Measurements from ENCODE around the gene NFS1. TPM values are rescaled to one million over a fixed set of nuclear protein-coding genes. Genes with fewer than 3 reads are reported as not detected.

NFS1 gene
- total RNA-seq, 2 donors from 2014 or later = 15.9 to 22.0 TPM

- intact Hi-C loops (cut with DNase I) = no loop called here
- DNase-seq (ENCODE audit: low spot score) = no peak
Measured at GRCh38 chr20:35657271-35657670, 41.9 kb downstream of the NFS1 start.

DNA sequence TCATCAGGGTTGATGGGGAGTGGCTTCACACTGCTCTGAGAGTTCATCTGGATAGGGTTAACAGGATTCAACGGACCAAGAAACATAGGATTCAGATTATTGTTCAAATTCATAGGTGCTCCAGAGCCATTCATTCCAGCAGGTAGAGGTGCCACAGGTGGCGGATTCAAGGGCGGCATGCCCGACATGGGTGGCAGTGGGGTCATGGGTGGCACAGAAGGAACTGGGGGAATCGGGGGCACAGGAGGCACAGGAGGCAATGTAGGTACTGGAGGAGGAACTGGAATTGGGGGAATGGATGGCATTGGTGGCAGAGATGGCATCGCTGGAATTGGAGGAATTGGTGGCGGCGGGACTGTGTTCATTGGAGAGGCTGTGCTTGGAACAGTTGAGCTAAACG is 44.7 kb downstream of the NFS1 start:
- intact Hi-C loops (cut with DNase I) = no loop called here
- no peak for DNase-seq (ENCODE audit: low spot score)

- intact Hi-C loops (cut with DNase I) = no loop called here
Measured at GRCh38 chr20:35653893-35654292, 45.3 kb downstream of the NFS1 start.

GRCh38 chr20:35653430-35653734 is 45.8 kb downstream of the NFS1 start:
- intact Hi-C loops (cut with DNase I) = no loop called here
- DNase-seq (ENCODE audit: low spot score) = no peak

More at GRCh38 chr20:35653893-35654292, 45.3 kb downstream of the NFS1 start:
- no peak for DNase-seq (ENCODE audit: low spot score)

DNA sequence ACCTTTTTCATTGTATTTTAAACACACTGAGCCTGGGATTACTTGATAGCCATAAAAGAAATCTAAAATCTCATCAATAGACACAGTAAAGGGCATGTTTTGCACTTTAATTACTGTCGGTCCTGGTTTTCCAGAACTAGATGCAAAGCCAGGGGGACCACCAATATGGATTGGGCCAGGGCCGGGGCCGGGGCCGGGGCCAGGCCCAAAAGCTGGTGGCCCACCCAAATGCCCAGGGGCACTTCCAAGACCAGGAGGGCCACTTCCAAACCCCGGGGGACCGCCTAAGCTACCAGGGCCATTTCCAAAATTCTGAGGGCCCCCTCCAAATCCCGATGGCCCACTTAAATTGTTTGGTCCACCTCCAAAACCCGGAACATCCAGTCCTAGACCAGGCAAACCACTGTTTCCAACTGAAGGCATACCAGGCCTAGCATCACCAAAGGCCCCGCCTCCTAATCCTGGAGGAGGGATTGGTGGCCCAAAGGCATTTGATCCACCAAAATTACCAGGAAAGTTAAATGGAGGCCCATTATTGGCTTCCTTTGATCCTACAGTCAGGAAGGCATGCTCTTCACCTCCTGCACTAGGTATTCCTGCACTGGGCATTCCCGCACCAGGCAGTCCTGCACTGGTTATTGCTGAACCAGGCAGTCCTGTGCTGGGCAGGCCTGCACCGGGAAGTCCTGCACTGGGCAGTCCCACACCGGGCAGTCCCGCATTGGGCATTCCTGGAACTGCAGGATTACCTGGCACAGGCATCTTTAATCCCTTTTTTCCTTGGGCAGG is 46.3 kb downstream of the NFS1 start:
- intact Hi-C loops (cut with DNase I) = no loop called here
- DNase-seq (ENCODE audit: low spot score) = no peak

DNA sequence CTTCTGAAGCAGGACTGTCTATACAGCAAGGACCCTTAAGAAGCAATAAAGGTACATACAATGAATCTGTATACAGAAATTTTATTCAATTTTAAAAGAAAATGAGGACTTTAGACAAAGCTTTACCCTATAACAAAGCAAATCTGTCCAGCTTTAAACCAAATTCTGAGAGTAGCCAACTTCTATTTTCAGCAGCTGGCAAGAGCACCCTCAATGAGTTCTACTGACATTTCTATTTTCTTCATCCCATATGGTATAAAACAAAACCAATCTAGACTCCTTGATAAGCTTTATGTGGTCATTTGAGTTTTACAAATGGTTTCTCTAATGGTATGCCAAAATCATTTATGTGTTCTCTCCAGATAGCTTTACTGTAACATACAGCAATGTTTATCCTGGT is 47.2 kb downstream of the NFS1 start:
- intact Hi-C loops (cut with DNase I) = no loop called here
- no peak for DNase-seq (ENCODE audit: low spot score)

GRCh38 chr20:35650632-35651031 is 48.5 kb downstream of the NFS1 start:
- DNase-seq (ENCODE audit: low spot score) = no peak
- intact Hi-C loops (cut with DNase I) = no loop called here

GRCh38 chr20:35648836-35649235 is 50.3 kb downstream of the NFS1 start:
- intact Hi-C loops (cut with DNase I) = no loop called here
- no peak for DNase-seq (ENCODE audit: low spot score)

DNA sequence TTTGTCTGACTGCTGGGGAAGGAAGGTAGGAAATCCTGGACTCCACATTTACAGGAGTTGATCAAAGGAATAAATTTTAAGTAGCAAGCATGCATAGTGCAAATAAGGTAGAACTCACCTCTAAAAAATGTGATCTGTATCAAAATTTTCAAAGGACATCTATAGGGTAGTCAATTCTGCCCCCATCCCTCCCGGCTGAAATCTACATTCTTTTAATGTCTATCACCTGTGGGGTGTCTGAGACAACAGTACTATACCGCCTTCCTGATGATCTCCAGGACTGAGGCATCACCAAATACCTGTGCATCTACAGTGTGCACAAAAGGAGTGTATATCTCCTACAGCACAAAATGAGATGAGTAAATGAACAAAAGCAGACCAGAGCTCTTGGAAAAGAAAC is 54.3 kb downstream of the NFS1 start:
- no peak for DNase-seq (ENCODE audit: low spot score)
- intact Hi-C loops (cut with DNase I) = no loop called here

DNA sequence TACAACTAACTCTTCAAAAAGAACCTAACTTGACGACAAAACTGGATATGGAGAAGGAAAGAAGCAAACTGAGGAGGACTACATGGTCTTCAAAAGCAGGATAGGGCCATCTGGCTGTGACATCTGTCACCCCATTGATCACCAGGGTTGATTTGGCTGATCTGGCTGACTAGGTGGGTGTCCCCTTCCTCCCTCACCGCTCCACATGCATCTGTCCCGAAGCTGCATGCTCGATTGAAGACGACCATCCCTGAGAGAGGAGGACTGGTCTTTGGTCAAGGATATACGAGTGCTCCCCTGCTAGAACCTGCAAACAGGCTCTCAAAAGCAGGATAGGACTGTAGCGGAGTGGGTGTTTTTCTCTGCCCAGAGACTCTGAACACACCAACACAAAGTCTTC is 56.1 kb downstream of the NFS1 start:
- intact Hi-C loops (cut with DNase I) = no loop called here
- no peak for DNase-seq (ENCODE audit: low spot score)

DNA sequence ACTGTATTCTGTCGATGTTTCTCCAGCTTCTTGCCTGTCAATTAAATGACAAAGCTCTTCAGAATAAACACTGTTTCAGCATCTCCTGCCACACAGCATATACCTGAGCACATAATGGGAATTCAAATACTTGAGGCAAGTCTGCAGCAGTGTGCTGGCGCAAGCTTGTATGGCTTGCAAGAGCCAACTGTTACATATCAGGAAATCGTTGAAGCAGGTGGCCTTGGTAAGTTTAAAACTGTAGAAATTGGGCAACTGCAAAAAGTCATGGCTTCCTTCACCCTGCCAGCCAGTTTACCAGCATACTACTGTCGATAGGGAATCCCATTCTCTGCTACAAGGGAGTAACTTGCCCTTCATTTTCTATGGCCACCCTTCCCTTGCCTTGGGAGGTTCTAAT is 57.4 kb downstream of the NFS1 start:
- no peak for DNase-seq (ENCODE audit: low spot score)
- intact Hi-C loops (cut with DNase I) = no loop called here

- no peak for DNase-seq (ENCODE audit: low spot score)
- intact Hi-C loops (cut with DNase I) = no loop called here
Measured at GRCh38 chr20:35640724-35641123, 58.4 kb downstream of the NFS1 start.

DNA sequence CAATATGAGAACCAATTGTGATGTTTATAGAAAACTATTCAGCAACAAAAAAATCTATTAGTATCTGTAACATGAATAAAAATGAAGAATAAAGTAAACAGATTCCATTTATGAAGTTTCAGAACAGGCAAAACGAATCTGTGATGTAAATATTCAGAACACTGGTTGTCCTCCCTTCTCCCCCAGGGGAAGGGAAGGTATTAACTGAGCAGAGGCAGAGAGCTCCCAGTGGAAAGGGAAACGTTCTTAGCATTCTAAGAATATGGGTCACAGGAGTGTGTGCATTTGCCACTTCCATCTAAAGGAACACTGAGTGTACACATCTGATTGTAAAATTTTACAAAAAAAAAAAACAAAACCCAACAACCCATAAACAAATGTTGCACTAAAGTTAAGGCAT is 60.4 kb downstream of the NFS1 start:
- intact Hi-C loops (cut with DNase I) = no loop called here
- no peak for DNase-seq (ENCODE audit: low spot score)

DNA sequence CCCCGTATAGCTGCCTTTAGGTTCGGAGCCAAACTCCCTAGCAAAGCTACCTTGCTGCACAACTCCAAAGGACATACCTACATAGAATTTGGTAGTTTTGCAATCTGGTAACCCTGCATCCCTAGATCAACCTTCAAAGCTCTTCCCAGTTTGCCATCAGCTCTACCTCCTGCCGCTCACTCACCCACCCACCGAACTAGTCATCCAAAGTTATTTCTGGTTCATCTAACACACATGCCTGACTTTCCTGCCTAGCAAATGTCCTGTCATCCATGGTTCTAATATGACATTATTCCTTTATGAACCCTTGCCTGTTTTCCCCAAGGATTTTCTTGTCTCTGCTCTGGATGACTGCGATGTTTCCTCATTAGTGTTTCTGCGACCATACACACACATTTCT is 61.9 kb downstream of the NFS1 start:
- intact Hi-C loops (cut with DNase I) = no loop called here
- DNase-seq (ENCODE audit: low spot score) = no peak

DNA sequence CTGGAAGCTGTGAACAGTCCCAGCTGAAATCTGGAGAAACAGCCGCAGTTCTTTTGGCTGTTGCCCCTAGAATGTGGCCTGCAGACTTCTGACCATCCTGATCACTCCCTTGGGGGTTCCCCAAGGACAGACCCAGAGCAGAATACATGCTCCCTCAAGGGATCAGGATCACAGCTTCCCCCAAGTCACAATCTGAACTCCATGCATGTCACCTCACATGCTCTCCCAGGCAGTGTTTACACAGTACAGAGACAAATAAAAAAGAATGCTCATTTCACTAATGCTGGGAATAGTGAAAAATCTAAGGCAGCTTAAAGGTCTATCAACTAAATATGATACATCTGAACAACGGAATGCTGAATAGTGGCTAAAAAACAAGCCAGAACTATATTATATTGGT is 63.1 kb downstream of the NFS1 start:
- no peak for DNase-seq (ENCODE audit: low spot score)
- intact Hi-C loops (cut with DNase I) = no loop called here

DNA sequence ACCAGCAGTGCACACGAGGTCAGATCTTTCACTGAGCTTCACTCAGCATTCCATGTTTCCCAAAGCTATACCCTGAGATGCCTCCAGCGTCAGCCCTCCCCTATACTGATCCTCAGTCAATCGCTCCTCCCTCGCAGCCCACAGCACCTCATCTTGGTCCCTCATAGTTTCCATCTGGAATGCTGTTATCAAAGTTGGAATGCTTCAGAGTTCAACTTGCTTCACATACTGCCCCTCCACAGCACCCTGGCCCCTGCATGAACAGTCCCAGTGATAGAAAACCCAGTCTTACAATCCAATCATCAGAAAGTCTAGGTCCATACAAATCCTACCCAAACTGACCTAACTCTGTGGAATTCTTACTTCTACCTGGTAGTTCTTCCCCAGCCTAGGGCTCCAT is 63.5 kb downstream of the NFS1 start:
- intact Hi-C loops (cut with DNase I) = no loop called here
- no peak for DNase-seq (ENCODE audit: low spot score)

GRCh38 chr20:35632539-35633115 is 66.5 kb downstream of the NFS1 start:
- no peak for DNase-seq (ENCODE audit: low spot score)
- intact Hi-C loops (cut with DNase I) = no loop called here

- DNase-seq (ENCODE audit: low spot score) = no peak
- intact Hi-C loops (cut with DNase I) = no loop called here
Measured at GRCh38 chr20:35630636-35631035, 68.5 kb downstream of the NFS1 start.

DNA sequence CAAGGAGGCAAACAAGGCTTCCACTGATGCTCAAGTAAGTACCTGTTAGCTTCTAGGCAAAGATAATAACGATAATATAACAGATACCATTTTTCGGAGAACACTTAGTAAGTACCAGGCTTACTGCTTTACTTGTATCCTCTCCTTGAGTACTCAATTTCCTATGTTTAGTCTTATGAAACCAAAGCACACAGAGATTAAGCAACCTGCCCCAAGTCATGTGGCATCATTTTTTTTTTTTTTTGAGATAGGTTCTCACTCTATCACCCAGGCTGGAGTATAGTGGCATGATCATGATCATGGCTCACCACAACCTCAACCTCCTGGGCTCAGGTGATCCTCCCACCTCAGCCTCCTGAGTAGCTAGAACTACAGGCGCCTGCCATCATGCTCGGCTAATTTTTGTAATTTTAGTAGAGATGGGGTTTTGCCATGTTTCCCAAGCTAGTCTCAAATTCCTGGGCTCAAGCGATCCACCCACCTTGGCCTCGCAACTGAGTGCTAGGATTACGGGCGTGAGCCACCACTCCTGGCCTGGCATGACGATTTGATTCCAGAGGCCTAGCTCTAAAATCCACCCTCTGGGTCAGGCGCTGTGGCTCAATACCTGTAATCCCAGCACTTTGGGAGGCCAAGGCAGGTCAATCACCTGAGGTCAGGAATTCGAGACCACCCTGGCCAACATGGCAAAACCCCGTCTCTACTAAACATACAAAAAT is 69.6 kb downstream of the NFS1 start:
- intact Hi-C loops (cut with DNase I) = no loop called here
- no peak for DNase-seq (ENCODE audit: low spot score)

- intact Hi-C loops (cut with DNase I) = no loop called here
- no peak for DNase-seq (ENCODE audit: low spot score)
Measured at GRCh38 chr20:35627121-35627520, 72.0 kb downstream of the NFS1 start.
